NCI-H1105 treated with DMSO at 0.1 percent for 48 hours (cell line): Measurements from ENCODE around the gene MOXD1.
"Not testable (repeated sequence)": the region's sequence is repeated elsewhere in the genome, so short reads cannot be mapped to it uniquely, and the experiment has no call there.

ENCODE experiments used
- DNase-seq: peaks from one replicate; lab custom pipeline; 2025; lab: John Stamatoyannopoulos, UW

Gene MOXD1

DNA sequence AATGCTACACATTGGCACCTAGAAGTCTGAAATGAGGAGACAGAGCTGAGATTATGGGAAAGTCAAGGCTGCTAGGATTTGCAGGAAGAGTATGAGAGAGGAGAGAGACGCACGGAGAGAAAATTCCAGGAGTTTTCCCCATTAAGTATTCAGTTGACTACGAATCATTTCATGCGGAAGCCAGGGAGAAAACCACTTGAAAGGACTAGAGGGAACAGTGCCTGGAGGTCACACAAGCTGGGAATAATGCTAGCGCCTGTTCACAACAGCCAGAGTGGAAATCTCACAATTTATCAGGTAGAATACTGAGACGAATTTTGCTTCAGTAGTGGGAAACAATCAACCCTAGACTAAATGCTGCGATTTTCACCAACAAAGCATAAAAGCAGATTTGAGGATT lies 118.6 kb downstream of the MOXD1 start:
- no peak for DNase-seq

DNA sequence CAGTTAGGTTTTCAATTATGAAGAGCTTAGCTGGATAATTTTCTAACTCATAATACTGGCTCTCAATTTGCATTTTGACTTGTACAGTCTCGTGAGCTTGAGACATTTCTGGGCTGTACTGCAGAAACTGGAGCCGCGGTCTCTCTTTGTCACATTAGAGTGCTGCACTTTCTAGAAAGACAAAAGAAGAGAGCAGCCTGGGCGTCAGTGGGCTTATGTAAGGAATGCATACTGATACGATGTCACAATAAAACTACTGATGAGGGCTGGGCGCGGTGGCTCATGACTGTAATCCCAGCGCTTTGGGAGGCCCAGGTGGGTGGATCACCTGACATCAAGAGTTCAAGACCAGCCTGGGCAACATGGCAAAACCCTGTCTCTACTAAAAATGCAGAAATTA lies 120.8 kb downstream of the MOXD1 start:
- DNase-seq, result no peak

DNA sequence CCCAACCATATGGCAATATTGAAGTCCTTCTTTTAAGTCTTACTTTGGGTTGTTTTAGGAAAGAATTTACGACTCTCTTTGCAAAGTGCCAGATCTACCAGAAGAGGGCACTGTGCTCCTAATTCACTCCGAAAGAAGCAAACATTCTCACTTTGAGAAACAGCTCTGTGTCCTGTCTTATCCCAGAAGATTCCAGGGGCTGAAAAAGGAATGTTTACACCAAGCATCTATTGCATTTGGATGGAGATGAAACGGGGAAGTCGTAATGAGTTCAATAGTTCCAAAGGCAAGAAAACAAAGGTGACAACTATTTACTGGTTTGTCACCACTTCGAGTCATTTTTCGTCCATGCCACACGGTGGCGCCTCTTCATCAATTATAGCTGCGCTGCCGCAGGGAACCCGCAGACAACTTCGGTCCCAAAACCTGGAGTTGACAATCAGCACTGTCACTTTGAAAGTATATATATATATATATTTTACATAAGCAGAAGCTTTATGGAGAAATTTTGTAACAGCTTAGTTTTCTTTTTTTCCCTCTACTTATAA lies 121.6 kb downstream of the MOXD1 start:
- DNase-seq, result peak; percentile 84

DNA sequence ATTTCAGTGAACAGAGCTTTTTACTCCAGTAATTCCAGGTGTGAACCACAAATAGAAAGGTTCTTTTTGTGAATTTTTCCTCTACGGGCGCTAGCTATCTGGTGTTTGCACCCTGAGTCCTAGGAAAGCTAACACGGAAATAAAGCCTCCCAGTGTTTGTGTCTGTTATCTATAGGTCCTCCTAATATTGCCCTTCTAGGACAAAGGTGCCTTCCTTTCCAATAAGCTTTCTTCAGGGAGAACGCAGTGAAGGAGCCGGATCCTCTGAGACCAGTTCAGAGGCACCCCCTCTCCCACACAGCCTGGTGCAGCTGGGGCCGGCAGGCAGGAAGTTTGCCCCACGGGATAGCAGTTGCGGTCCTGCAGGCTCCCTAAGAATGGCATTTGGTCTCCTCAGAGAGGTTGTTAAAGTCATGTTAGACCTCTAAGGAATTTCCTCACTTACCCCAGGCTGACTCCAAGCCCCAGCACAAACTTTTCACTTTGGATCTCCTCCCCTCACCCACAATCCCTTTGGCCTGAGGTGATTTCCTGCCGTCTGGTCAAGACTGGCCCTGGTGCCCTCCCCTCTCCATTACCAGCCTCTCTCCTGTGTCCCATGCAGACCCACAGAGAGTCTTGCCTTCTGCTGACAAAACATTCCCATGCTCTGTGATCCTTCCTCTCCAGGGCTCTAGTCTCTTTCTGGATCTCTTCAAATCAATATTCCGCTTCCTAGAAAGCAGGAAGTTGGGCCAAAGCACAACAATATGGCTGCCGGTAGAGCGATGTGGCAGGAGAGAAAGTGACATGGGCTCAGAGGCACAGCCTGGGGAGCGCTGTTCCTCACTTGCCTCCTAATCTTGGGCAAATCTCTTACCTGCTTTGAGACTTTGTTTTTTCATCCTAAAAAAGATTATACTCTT lies 126.0 kb downstream of the MOXD1 start:
- DNase-seq, result no peak

DNA sequence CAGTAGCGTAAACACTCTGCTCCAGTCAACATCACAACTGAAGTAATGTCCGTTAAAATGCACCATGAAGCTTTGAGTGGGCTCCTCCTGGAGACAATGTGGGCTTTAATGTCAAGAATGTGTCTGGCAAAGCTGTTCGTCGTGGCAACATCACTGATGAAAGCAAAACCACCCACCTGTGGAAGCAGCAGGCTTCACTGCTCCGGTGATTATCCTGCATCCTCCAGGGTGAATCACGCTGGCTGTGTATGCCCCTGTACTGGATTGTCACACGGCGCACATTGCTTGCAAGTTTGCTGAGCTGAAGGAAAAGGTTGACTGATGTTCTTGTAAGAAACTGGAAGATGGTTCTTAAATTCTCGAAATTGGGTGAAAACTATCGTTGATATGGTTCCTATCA lies 128.5 kb downstream of the MOXD1 start:
- DNase-seq, result no peak

DNA sequence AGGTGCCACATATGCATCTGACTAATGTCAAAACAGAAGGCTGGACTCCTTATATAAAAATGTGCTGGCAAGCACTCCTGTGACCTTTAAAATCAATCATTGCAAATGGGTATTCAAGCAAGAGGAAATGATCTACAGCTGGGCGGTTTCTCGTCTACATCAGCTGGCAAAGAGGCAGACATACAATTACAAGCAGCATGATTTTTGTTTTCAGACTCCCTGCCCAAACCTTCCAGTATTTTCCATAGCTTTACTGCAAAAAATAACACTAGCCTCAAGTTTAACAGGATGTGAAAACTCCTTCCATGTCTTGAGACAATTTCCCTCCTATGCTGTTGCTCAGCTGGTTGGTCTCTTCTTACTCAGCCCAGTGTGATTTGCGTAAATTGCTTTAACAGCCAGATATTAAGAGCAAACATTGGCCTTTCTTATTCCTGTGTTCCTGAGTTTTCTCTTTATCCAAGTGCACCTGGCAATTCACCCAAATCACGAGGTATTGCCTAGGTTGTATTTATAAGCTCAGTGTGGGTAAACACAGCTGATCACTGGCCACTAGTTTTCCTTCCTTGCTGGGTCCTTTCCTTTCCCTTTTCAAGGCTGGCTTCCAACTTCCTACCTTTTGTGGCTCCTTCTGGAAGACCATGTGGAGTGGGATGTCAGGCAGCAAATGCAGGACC lies 130.4 kb downstream of the MOXD1 start:
- DNase-seq, result peak; percentile 35

DNA sequence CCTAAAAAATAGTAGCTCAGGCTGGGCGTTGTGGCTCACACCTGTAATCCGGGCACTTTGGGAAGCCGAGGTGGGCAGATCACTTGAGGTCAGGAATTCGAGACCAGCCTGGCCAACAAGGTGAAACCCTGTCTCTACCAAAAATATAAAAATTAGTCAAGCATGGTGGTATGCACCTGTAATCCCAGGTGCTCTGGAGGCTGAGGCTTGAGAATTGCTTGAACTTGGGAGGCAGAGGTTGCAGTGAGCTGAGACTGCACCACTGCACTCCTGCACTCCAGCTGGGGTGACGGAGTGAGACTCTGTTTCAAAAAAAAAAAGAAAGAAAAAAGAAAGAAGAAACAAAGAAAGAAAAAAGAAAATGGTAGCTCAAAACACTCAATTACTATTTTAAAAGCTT lies 132.6 kb downstream of the MOXD1 start:
- DNase-seq, result not testable (repeated sequence)

DNA sequence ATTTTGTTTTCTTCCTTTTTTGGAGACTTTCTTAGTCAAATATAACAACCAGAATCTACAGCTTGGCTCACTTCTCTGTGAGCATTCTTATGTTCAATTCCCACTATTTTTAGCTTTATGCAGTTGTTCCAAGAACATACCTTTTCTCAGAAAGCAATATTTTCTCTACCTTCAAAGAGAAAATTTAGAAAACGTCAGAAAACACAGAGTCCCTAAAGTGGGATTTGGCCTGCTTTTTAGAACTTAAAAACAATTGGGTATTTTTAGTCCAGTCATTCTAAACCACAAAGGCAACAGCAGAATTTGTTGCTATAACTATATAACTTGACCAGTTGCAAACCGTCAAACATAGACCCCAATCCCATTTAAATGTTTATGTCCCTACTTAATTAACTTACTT lies 133.1 kb downstream of the MOXD1 start:
- no peak for DNase-seq

DNA sequence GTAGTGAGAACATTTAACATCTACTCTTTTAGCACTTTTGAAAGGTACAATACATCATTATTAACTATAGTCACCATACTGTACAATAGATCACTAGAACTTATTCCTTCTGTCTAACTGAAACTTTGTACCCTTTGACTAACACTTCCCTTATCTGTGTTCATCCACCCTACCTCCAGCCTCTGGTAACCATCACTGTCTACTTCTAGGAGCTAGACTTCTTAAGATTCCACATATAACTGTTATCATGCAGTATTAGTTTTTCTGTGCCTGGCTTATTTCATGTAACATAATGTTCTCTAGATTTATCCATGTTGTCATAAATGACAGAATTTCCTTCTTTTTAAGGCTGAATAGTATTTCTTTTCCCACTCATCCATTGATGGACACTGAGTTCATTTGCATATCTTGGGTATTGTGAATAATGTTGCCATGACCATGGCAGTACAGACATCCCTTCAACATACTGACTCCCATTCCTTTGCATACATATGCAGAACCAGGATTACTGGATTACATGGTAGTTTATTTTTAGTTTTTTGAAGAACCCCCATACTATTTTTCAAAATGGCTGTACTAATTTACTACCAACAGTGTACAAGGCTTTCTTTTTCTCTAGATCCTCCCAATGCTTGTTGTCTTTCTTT lies 135.7 kb downstream of the MOXD1 start:
- no peak for DNase-seq

DNA sequence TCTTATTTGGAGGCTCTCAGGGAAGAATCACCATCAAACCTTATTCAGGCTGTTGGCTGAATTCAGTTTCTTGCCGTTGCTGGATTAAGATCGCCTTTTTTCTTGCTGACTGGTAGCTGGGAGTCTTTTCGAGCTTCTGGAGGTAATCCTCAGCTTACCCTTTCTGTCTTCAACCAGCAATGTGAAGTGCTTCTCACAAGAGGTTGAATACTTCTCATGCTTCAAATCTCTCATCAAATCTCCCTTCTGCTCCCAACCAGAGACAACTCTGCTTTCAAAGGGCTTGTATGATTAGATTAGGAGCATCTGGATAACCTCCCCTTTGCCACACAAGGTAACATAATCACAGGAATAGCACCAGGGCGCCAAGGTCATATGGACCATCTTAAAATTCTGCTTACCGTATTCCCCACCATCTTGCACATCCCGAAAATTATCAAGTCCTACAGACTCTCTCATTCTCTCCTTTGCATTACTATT lies 137.2 kb downstream of the MOXD1 start:
- no peak for DNase-seq

DNA sequence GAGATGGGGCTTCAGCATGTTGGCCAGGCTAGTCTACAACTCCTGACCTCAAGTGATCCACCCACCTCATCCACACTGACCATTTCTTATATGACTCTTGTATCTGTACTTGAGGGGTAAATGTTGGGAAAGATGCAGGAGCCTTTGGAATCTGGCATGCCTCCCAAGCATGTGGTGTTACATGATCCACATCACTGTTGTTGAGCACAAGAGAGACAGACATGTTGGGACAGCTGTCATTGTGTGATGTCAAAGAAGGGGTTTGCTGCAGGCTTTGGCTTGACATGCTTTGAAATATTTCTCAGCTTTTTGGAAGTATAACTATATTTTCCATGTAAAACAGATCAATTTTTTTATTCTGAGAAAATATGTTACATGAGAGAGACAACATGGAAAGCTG lies 139.9 kb downstream of the MOXD1 start:
- DNase-seq, result no peak

DNA sequence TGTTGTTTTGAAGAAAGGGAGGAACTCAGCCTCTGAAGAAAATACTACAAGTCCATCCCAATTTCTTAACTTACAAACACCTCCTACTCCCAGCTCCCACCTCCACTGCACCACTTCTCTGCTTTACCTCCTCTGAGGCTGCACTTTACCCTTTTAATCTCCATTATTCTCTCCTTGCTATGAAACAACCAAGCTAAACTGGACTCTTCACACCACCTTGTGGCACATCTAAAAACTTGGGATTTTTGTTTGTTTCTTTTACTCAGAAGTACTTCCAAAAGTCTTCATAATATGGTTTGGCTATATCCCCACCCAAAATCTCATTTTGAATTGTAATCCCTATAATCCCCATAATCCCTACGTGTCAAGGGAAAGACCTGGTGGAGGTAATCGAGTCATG lies 142.2 kb downstream of the MOXD1 start:
- DNase-seq, result no peak

DNA sequence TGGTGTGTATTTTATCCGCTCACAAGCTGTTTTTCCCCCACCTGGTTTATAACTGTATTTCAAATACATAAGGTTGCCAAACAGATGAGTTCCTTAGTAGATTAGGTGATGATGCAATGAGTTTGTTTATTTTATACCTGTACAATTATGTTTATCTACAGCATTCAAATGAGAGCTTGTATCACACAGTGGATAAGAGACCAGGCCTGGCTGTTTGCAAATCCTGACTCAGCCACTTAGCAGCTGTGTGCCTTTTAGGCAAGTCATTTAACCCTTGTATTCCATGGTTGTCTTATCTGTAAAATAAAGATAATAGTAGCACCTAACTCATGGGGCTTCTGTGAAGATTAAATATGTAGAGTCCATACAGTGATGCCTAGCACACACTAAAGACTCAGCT lies 143.7 kb downstream of the MOXD1 start:
- no peak for DNase-seq

DNA sequence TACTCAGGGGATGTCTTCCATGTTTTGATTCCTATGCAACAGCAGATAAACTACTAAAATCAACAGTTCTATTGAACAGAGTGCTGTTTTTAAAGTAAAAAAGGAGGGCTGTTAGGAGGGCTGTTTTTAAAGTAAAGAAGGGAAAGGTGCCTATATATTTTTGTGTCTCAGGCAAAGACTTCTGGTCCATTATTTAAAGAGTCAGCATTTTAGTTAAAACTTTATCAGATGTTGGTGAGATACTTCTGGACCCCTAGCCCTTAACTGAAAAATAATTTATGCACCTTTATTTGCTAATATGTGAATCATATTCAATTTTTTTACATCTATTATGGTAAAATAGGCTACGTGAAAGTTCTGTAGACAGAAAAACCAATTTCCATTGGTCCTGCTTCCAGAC lies 144.8 kb downstream of the MOXD1 start:
- no peak for DNase-seq

DNA sequence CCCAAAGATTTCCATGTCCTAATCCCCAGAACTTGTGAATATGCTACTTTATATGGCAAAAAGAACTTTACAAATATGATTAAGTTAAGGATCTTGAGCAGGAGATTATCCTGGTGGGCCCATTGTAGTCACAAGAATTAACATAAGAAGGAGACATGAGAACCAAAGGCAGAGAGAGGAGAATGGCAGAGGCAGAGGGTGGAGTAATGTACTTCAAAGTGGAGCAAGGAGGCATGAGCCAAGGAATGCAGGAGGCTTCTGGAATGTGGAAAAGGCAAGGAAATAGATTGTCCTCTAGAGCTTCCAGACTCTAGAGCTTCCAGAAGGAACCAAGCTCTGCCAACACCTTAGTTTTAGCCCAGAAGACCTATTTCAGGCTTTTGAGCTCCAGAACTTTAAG lies 147.4 kb downstream of the MOXD1 start:
- DNase-seq, result no peak

DNA sequence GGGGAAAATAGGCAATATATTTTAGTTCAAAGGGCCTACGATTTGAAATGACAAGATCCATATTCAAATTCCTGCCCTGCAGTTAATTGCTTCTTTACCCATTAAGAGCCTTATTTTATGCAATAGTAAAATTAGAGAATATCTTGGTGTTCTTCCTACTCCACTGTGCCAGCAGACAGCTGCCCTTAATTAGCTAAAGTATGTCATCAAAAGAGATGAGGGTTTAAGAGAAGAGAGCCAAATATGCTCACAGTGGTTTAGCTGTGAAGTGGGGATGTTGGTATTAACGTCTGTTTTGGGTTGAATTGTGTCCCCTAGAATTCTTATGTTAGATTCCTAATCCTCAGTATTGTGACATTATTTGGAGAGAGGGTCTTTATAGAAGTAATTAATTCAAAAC lies 148.1 kb downstream of the MOXD1 start:
- DNase-seq, result no peak

DNA sequence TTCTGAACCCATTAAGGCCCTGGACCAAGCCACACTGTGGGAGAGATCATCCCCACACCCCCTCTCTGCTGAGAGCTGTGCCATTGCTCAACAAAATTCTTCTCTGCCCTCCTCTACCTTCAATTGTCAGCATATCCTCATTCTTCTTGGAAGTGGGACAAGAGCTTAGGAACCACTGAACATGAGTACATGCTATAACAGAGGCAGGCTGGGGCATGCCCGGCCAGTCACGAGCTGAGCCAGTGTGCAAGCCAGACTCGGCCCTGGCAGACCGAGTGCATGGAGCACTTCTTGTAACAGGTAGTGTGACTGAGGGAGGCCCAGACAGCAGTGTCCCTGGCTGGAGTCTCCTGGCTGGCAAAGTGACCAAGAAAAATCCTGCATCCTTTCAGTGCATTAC lies 149.2 kb downstream of the MOXD1 start:
- peak; percentile 11 for DNase-seq

DNA sequence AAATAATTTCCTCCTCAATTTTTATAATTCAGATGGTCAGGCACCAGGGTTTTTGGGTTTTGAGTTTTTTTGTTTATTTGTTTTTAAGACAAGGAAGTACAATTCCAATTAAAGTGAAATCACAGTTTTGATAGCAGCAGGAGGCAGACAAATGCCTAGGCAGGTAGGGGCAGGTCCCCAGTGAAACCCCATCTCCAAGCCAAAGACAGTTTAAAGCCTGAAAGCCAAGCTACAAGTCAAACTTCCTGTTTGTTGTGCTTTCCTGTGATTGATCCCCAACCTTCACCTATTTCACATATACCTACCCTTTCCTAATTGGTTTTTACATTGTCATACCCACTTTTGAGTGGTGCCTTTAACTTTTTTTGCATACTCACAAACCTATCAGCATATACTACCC lies 149.6 kb downstream of the MOXD1 start:
- no peak for DNase-seq

DNA sequence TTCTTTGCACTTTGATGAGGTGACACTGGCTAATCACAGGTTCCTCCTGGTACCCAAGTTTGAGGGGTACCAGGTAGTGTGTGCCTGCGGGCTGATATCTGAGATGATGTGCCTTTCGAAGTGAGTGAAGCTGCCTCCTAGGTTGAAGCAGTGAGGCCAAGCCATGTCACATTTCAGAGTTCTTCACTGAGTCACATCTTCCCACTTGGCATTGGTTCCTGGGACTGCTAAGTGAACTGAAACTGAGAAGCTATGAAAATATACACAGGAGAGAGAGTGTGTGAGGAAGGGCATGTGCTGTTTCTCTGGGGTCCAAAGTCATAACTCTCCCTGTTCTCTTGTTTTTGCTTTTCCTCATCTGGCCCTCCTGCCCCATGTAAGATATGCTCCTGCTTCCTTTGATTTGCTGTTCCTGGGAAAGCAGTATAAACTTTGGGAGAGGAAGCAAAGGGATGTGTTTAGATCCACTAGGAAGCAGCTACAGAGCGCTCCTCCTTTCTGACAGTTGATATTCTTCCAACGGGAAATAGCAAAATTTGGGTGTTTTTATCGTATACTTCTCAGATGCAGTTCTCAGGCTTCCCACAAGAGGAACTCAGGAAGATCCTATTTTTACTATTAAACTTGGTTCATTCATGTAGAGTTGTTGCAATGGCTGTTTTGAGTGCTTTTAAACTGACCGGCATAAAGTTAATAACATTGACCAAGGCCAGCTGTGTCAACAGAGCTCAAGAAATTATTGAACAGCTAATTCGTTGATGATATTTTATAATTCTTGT lies 153.7 kb downstream of the MOXD1 start:
- DNase-seq, result no peak

DNA sequence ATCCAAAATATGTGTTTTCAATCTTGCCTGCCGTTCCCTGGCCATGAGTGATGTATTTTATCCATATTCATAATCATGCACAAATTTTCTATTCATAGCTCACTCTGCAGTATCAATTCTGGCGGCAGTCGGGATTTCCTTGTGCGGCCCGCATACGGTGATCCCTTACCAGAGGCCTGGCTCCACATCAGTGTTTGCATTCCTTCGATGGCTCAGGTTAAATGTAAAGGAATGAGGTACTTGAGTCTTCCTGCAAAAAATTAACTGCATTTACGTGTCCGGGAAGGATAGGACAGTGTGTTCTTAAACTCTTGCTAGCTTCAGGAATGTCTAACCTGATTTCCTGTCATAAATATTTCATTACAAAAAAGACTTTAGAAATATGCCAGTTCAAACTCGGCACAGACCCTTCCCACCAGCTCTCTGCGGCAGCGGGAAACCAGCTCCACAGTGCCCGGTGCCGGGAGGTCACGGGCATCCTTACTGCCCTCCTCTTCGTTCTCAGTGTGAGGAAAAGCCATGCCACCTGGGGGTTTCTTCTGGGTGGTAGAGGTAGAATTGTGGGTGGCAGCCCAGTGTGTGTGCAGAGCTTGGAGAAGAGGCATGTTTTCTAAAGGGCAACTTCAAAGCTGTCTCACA lies 154.5 kb downstream of the MOXD1 start:
- DNase-seq, result no peak

DNA sequence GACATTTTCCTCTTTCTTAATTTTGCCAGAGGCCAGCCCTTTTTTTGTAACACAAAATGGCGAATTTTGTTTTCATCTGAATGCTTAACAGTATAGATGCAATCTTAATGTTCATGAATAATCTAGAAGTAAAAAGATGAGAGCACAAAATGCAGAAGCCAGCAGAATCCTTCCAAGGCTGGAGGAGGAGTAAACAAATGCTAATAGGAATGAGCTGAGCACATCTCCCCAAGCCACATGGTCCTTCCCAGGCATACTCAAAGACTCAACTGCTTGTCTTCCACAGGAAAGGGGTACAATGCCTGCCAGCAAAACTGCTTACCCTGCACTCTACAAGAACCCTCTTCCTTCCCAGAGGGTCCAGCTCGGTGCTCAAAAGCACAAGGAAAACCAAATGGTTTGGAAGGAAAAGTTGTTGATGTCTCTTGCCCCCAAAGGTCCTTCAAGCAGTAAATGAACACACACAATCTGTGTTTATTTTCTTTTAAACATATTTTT lies 155.1 kb downstream of the MOXD1 start:
- no peak for DNase-seq
